ENCODE results near the gene RIPOR2.

Gene RIPOR2

DNA sequence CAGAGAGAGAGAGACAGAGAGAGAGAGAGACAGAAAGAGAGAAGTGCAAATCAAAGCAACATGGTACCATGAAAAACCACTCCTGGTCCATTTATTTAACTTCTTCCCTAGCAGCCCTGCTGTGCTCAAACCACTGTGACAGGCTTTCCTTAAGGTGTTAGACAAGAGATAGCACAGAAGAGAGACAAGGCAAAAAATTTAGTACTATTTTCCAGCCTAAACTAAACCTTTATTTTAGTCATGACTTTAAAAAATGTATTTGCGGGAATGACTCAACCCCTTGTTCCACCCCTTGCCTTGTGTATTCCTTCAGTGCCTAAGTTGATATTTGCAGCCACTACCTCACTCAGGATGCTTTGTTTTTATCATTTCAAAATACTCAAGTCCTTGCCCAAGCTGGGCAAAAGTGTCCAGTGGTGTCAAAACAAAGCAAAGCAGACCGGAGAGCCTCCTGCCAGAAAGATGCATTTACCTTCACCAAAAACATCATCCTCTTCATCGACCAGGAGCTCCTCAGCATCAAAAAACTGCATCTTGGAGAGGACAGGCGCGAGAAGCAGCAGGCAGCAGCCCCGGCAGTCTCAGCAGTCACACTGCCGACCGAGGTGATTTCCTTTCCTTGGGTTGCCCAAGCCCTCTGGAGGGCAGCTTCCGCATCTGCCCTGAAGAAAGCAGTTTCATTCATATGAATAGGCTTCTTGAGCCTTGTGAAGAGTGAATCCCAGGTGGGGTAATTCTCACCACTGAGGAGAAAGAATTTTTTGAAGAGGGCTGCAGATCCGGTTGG lies at the start of gene RIPOR2:
TSS of gene RIPOR2 (minus strand) at position 595 of the 787 bp plus-strand sequence. CDS start at position 533, 62 bp downstream.
- H3K4me3 ChIP-seq (ENCODE audit: low read depth, low read length), result no peak within 1 kb of the TSS
- DNase-seq (ENCODE audit: low read depth), result no peak

- no peak for DNase-seq (ENCODE audit: low read depth)
- no peak overlapping the region for H3K4me3 ChIP-seq (ENCODE audit: low read depth, low read length)
Measured at GRCh38 chr6:24985323-24985722, 49.6 kb upstream of the RIPOR2 start.

DNA sequence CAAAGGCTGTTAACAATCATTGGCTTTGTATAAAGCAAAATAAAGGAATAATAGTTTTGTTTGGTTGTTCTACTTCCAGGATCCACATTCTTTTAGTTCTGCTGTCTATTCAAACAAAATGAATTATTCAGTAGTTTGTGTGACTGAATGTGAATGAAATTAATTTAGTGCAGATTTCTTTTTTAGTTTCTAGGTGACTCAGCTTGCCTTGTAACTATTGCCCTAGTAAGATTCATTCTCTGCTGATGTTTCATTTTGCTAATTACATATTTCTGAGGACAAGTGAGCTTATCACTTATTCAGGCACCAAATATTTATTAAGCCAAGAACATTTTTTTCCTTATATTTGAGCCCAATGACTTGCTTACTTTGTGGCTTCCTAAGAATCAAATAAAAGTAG lies 46.5 kb upstream of the RIPOR2 start:
- H3K4me3 ChIP-seq (ENCODE audit: low read depth, low read length), result no peak overlapping the region
- DNase-seq (ENCODE audit: low read depth), result no peak

DNA sequence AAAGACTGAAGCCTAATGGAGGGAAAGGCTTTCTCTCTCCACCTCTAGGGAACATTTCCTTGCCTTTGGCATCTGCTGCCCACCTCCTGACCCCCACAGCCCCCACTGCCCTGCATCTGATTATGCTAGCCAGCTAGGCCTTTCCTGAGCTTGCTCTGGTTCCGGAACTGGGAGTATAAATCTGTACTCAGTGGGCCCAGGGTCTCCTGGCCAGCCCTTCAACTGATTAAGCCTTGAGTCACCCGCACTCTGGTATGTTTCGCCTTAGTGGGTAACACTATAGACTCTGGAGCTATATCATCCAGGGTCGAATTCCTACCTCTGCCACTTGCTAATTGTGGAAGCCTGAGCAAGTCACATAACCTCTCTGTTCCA lies 45.6 kb upstream of the RIPOR2 start:
- no peak overlapping the region for H3K4me3 ChIP-seq (ENCODE audit: low read depth, low read length)
- DNase-seq (ENCODE audit: low read depth), result no peak

- DNase-seq (ENCODE audit: low read depth), result no peak
- no peak overlapping the region for H3K4me3 ChIP-seq (ENCODE audit: low read depth, low read length)
Measured at GRCh38 chr6:24980507-24981385, 45.0 kb upstream of the RIPOR2 start.

DNA sequence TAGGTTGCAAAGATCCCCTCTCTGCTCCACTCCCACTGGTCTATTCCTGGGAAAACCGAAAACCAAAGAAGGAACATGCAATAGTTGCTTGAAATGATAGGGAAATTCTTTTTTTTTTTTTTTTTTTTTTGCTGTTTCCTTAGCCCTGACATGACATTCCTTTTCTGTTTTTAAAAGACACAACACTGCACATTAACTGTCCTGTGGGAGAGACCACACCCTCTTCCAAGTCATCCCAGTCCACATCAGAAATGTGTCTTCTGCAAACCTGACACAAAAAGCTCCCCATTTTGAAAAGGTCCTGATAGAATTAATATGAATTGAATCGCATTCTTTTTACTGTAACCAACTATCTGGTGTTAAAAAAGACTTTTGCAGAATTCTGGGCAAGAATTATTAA lies 43.4 kb upstream of the RIPOR2 start:
- no peak for DNase-seq (ENCODE audit: low read depth)
- no peak overlapping the region for H3K4me3 ChIP-seq (ENCODE audit: low read depth, low read length)

DNA sequence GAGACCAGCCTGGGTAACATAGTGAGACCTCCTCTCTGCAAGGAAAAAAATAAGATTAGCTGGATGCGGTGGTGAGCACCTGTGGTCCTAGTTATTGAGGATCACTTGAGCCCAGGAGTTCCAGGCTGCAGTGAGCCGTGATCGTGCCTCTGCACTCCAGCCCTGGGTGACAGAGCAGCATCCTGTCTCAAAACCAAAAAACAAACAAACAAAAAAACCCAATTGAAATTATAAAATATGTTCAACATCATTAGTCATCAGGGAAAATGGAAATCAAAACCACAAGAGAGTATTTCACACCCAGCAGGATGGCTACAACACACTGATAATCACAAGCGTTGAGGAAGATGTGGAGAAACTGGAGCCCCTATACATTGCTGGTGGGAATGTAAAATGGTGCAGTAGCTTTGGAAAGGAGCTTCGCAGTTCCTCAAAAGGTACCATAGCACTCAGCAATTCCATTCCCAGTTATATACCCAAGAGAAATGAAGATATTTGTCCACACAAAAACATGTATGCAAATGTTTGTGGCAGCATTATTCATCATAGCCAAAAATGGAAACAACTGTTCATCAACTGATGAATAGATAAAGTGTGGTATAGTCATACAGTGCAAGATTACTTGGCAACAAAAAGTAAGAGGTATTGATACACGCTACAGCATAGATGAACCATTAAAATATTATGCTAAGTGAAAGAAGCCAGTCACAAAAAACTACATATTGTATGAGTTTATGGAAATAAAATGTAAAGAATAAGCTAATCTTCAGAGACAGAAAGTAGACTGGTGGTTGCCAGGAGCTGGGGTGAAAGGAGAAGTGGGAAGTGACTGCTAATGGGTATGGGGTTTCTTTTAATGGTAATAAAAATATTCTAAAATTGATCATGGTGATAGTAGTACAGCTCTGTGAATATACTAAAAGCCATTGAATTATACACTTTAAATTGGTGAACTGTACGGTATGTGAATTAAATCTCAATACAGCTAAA lies 38.7 kb upstream of the RIPOR2 start:
- DNase-seq (ENCODE audit: low read depth), result no peak

GRCh38 chr6:24972311-24972958 lies 36.7 kb upstream of the RIPOR2 start:
- H3K4me3 ChIP-seq (ENCODE audit: low read depth, low read length), result no peak overlapping the region
- DNase-seq (ENCODE audit: low read depth), result no peak

More for the DNA sequence above, 38.7 kb upstream of the RIPOR2 start:
- H3K4me3 ChIP-seq (ENCODE audit: low read depth, low read length), result no peak overlapping the region

GRCh38 chr6:24971067-24971466 lies 35.3 kb upstream of the RIPOR2 start:
- DNase-seq (ENCODE audit: low read depth), result no peak
- no peak overlapping the region for H3K4me3 ChIP-seq (ENCODE audit: low read depth, low read length)

DNA sequence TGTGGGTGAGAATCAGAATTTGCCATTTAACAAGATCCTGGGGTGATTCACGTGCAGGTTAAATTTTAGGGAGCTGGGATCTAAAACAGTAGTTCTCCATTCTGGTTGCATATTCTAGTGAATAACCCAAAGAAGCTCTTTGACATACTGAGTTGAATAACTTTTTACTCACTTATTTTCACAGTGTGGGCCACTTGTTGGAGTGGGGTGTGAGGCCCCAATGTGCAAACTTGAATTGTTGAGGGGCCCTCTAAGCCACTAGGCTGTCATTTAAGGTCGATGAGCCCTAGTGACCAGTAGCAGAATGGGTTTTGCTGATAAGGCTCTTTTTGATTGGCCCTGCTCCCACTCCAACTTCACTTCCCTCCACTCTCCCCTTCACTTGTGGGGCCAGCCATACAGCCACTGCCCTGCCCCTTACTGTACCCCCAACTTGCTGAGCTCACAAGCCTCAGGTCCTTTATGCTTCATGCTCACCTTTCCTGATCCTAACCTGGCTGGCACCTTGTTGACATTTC lies 33.6 kb upstream of the RIPOR2 start:
- no peak overlapping the region for H3K4me3 ChIP-seq (ENCODE audit: low read depth, low read length)
- DNase-seq (ENCODE audit: low read depth), result no peak

DNA sequence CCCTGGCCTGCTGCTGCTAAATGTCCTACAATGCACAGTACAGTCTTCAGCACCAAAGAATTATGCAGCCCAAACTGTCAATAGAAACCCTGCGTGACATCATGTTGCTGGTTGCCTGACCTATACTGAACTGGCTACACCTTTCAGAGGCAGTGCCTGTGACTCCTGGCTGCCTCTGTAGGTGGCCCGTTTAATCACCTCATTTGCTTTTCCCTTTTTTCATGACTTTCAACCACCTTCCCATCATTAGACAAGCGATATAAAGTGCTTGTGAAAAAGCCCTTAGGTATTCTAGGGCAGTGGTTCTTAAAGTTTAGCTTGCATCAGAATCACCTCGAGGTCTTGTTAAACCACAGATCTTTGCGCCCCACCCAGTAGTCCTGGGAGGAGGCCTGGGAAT lies 33.0 kb upstream of the RIPOR2 start:
- no peak for DNase-seq (ENCODE audit: low read depth)
- no peak overlapping the region for H3K4me3 ChIP-seq (ENCODE audit: low read depth, low read length)

GRCh38 chr6:24967211-24967610 lies 31.5 kb upstream of the RIPOR2 start:
- no peak for DNase-seq (ENCODE audit: low read depth)
- no peak overlapping the region for H3K4me3 ChIP-seq (ENCODE audit: low read depth, low read length)

- no peak overlapping the region for H3K4me3 ChIP-seq (ENCODE audit: low read depth, low read length)
- DNase-seq (ENCODE audit: low read depth), result no peak
Measured at GRCh38 chr6:24966381-24966780, 30.6 kb upstream of the RIPOR2 start.

DNA sequence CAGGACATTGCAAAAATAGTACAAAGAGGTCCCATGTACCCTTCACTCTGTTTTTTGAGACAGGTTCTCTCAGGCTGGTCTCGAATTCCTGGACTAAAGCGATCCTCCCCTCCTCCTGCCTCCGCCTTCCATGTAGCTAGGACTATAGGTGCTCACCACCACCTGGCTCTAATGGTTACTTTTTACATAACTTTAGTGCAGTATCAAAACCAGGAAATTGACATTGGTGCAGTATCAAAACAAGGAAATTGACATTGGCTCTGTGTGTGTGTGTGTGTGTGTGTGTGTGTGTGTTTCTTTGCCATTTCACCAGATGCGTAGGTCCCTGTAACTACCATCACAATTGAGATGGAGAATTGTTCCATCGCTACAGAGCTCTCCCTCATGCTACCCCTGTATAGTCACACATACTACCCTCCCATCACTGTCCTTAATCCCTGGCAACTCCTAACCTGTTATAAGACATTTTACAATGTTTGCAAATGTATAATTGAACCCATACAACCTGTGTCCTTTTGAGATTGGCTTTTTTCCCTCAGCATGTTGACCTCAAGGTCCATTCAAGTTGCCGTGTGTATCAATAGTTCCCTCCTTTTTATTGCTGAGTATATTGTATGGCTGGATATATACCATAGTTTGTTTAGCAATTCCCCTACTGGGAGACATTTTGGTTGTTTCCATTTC lies 28.3 kb upstream of the RIPOR2 start:
- no peak overlapping the region for H3K4me3 ChIP-seq (ENCODE audit: low read depth, low read length)
- no peak for DNase-seq (ENCODE audit: low read depth)

- DNase-seq (ENCODE audit: low read depth), result no peak
- no peak overlapping the region for H3K4me3 ChIP-seq (ENCODE audit: low read depth, low read length)
Measured at GRCh38 chr6:24963339-24963738, 27.6 kb upstream of the RIPOR2 start.

DNA sequence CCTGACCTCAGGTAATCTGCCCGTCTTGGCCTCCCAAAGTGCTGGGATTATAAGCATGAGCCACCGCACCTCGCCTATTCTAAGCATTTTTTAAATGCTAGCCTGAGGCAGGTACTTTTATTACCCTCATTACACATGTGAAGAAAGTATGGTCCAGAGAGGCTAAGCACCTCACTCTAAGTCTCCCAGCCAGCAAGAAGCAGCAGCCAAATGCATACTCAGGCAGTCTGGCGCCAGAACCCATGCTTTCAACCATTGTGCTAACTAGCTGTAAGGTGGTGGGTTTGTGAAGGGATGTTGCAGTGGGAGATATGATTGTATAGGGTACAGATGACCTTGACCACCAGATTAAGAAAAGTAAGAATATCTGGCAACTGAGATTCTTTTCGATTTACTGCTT lies 26.1 kb upstream of the RIPOR2 start:
- DNase-seq (ENCODE audit: low read depth), result no peak
- no peak overlapping the region for H3K4me3 ChIP-seq (ENCODE audit: low read depth, low read length)

DNA sequence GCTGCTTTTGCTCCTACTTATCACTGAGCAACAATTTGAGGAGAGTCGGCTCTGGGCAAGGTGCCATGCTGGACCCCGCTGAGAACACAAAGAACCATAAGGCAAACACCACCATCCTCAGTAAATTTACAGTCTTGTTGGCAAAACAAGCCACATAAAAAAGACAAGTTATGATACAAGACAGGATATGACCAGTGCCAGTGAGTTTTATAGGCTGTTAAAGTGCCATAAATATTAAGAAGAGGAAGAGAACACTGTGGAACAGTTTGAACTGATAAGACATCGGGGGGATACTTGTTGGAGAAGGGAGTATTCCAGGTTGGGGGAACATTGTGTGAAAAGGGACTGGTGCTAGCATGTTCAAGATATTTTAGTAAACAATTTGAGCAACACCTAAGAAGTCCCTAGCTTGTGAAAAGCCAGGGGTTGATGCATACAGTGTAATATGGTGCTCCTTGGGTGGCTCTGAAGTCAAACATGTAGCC lies 25.3 kb upstream of the RIPOR2 start:
- H3K4me3 ChIP-seq (ENCODE audit: low read depth, low read length), result no peak overlapping the region
- DNase-seq (ENCODE audit: low read depth), result no peak

GRCh38 chr6:24959319-24959718 lies 23.6 kb upstream of the RIPOR2 start:
- no peak for DNase-seq (ENCODE audit: low read depth)
- no peak overlapping the region for H3K4me3 ChIP-seq (ENCODE audit: low read depth, low read length)

Measured in skeletal muscle cell (primary cell).